ENCODE data around the gene LRRC3.

The LRRC3 gene

DNA sequence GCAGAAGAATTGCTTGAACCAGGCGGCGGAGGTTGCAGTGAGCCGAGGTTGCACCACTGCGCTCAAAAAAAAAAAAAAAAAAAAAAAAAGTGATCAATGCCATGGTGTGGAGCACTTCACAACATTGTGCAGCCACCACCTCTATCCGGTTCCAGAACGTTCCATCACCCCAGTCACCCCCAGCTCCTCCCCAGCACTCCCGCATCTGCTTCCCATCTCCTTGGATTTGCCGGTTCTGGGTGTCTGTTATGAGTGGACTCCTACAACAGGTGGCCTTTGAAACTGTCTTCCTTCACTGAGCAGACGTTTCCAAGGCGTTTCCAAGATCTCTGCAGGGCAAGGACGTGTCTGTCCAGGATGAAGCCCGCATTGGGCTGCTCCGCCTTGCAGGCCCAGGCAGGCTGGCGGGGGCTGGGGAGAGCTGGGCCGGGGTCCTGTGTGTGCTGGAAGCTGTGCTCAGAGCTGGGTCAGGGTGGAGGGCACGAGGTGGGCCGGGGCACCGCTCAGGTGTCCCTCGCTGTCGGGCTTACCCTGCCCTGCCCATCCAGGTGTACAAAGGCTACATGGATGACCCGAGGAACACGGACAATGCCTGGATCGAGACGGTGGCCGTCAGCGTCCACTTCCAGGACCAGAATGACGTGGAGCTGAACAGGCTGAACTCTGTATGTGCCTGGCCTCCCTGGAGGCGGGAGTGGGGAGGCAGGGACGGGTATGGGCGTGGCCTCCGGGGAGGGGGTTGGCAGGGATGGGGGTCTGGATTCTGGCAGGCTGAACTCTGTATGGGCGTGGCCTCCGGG, 14.9 kb upstream of the LRRC3 start:
- no peak for DNase-seq (ENCODE audit: low read depth)

DNA sequence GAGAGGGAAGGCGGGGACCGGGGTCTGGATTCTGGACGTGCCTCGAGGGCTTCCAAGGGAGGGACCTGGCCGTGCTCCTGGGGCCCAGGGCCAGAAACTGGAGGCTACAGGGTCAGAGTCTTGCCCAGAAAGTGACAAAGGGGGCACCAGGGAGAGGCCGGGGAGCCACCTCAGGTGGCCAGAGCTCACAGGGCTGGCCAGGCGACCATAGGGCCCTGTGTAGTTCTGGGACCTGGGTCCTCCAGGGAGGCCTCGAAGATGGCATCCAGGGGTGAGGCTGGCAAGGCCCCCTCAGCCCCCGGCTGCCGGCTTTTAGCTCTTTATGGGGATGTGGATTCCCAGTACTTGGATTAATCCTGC, 14.3 kb upstream of the LRRC3 start:
- DNase-seq (ENCODE audit: low read depth), result no peak

- DNase-seq (ENCODE audit: low read depth), result no peak
Measured at GRCh38 chr21:44441581-44442265, 13.6 kb upstream of the LRRC3 start.

- DNase-seq (ENCODE audit: low read depth), result no peak
Measured at GRCh38 chr21:44442266-44443125, 12.8 kb upstream of the LRRC3 start.

GRCh38 chr21:44443291-44443890, 11.9 kb upstream of the LRRC3 start:
- no peak for DNase-seq (ENCODE audit: low read depth)

- no peak for DNase-seq (ENCODE audit: low read depth)
Measured at GRCh38 chr21:44443891-44444285, 11.4 kb upstream of the LRRC3 start.

DNA sequence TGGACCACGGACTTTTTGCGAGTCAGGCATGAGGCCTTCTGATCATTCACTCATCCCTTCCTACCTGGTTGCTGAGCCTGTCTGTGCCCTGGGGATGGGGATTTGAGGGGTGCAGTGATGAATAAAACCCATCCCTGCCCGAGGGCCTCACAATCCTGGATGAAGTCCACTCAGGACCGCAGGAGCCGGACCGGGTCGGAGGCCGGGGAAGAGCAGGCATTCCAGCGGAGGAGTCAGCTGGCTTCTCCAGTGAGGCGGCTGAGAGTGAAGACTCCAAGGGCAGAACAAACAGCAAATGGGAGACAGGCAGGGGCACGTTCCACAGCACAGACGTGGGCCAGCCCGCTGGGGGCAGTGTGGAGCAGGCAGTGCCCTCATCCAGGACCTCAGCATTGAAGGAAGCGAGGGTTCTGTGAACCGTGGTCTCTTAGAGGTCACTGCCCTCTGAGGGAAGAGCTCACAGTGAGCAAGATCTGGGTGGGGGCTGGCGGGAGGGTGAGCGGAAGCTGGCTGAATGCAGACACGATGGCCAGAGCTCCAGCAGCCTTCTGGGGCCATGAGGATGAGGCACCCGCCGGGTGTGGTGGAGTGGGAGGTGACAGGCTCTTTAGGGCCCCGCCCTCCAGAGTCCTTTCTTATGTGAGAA, 10.9 kb upstream of the LRRC3 start:
- DNase-seq (ENCODE audit: low read depth), result no peak

DNA sequence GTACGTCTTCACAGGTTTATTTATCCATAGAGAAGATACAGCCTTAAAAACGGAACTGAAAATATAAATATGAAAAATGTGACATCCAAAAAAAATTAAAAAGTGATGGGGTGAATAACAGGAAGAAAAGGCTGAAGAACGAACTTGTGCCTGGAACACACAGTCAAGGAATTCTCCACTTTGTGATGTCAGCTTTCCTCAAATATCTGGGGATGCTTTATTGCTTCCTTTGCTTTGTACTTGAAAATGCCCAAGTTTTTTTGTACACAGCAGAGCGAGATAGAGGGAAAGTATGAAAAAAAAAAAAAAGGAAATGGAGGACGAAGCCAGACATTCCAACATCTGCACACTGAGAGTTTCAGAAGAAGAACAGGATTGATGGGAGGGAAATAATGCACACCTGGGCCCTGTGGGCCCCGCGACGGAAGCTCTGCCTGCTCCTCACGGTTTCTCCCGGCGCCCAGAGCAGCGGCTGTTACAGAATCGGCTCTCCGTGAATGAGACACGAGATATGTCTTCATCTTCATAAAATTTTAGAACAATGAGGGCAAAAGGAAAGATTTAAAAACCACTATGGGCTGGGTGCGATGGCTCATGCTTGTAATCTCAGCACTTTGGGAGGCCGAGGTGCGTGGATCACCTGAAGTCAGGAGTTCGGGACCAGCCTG, 10.0 kb upstream of the LRRC3 start:
- DNase-seq (ENCODE audit: low read depth), result no peak

DNA sequence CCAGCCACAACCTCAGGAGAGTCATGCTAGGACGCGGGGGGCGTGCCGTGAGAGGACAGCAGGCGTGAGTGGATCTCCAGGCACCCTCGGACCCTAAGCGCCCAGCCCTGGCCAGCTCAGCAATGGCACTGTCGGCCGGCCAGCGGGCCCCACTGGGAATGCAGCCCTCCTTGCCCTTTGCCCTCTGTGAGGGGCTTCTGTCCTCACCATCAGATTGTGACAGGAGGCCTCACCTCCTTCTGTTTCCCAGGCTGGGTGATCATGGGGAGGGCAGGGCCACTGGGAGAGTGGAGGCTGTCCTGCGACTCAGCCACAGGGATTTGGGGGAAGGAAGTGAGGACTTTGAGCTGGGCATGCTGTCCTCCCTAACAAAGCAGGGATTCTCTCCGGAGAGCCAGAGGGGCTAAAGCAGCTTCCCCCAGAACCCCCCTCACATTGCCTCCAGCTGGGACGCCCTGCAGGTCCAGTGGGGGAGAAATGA, 6.6 kb upstream of the LRRC3 start:
- DNase-seq (ENCODE audit: low read depth), result no peak

DNA sequence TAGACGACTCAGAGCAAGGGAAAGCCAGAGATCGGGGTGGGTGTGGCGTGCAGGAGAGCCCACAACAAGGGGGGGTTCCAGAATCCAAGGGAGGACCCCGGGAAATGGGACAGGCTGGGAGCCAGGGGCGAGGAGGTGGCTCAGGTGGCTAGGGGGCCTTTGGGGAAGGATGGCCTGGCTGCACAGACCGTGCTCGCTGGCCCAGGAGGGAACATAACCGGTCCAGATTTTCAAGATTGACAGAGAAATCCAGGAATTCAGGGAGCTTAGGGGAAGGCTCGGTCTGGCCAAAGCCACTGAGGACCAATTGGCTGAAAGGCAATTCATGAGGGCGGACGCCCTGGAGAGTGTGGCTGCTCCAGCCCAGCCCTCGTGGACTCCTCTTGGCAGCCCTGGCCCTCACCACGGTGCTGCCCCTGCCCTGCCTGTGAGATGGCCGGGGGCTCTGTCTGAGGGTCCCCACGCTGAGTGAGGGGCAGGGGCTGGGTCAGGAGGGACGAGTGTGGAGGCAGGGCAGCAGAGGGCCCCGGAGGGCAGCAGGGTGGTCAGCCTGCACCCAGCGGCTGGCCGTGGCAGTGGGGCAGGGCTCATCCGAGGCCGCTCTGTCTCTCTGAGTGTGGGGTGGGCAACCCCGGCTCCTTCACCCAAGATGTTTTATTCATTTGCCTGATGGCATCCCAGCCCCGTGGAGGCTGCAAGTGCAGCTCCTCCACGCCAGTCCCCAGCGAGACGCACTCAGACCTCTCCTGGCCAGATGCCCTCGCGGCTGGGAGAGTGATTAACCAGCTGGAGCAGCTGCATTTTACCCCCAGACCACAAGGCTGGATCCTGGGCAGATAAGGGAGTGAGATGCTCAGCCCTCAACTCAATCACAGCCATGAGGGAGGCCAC, 5.6 kb upstream of the LRRC3 start:
- no peak for DNase-seq (ENCODE audit: low read depth)

- no peak for DNase-seq (ENCODE audit: low read depth)
Measured at GRCh38 chr21:44450402-44450801, 4.9 kb upstream of the LRRC3 start.

GRCh38 chr21:44450999-44451398, 4.3 kb upstream of the LRRC3 start:
- DNase-seq (ENCODE audit: low read depth), result no peak

- DNase-seq (ENCODE audit: low read depth), result no peak
Measured at GRCh38 chr21:44453120-44453519, 2.2 kb upstream of the LRRC3 start.

DNA sequence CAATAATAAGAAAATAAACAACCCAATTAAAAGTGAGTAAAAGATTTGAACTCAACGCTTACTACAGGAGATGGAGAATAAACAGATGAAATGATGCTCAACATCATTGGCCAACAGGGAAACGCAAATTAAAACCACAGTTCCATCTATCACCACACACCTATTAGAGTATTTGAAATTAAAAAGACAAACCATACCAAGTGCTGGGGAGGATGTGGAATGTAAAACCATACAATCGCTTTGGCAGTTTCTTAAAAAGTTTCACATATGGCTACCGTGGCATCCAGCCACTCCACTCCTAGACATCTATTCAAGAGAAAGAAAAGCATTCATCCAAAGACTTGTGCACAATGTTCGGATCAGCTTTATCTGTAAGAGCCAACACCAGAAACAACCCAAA, 1.3 kb upstream of the LRRC3 start:
- DNase-seq (ENCODE audit: low read depth), result no peak

GRCh38 chr21:44455524-44456213, 359 bp downstream of the LRRC3 start:
- DNase-seq (ENCODE audit: low read depth), result peak; percentile 9

GRCh38 chr21:44456214-44456914, 1.1 kb downstream of the LRRC3 start:
- no peak for DNase-seq (ENCODE audit: low read depth)

- DNase-seq (ENCODE audit: low read depth), result no peak
Measured at GRCh38 chr21:44456915-44457736, 1.8 kb downstream of the LRRC3 start.

Measured in activated T-cell treated with anti-CD3 and anti-CD28 coated beads for 1 hour (primary cell).